OCI-LY7 (cell line): ENCODE results near the gene LARGE1. TPM values are rescaled to one million over a fixed set of nuclear protein-coding genes. Genes with fewer than 3 reads are reported as not detected.

Experiments
- BruUV-seq: library from RNA; stranded (reverse); fragments of 400-500 nt; replicated peaks from 2 replicates; lab custom pipeline; 2021; lab: Mats Ljungman, UMichigan
- CTCF ChIA-PET: fragments of 300-600 bp; sonication (Branson Sonifier 250); formaldehyde crosslinking; loops from one replicate; lab custom pipeline; 2022; ENCODE audit warnings: antibody characterized with exemption; ENCODE audit not compliant: unreplicated experiment; lab: Charles Lee
- POLR2A ChIA-PET: fragments of 300-600 bp; sonication (Branson Sonifier 250); formaldehyde crosslinking; loops from one replicate; lab custom pipeline; 2022; ENCODE audit warnings: antibody characterized with exemption; lab: Charles Lee
- DNase-seq: peaks from one replicate; pipeline ENCODE4 v3.0.0-alpha.2; 2015; ENCODE audit warnings: low spot score
- H2AFZ ChIP-seq: fragments of 200-600 bp; sonication (generic), shearing (Covaris generic); 2 replicates; pipeline ENCODE4 v1.6.1; 2014; ENCODE audit warnings: mild to moderate bottlenecking, antibody characterized with exemption, low read length, moderate library complexity
- H3K27ac ChIP-seq: fragments of 200-600 bp; sonication (generic); 2 replicates; pipeline ENCODE4 v1.5.1; 2014; ENCODE audit warnings: mixed run types, low read depth, mild to moderate bottlenecking, moderate library complexity, low read length, inconsistent platforms; ENCODE audit not compliant: poor library complexity, severe bottlenecking
- H3K36me3 ChIP-seq: fragments of 200-600 bp; sonication (generic); 2 replicates; pipeline ENCODE4 v1.6.1; 2014; ENCODE audit warnings: mild to moderate bottlenecking, antibody characterized with exemption, low read length, moderate library complexity, mixed read lengths; ENCODE audit not compliant: insufficient read depth
- H3K4me1 ChIP-seq: fragments of 200-600 bp; sonication (generic); 2 replicates; pipeline ENCODE4 v1.5.1; 2014; ENCODE audit warnings: mild to moderate bottlenecking, low read length; ENCODE audit not compliant: insufficient read depth, poor library complexity, severe bottlenecking
- H3K4me2 ChIP-seq: fragments of 200-600 bp; sonication (generic); 2 replicates; pipeline ENCODE4 v1.6.1; 2014; ENCODE audit warnings: mild to moderate bottlenecking, low read length
- H3K4me3 ChIP-seq: fragments of 200-600 bp; sonication (generic); 2 replicates; pipeline ENCODE4 v1.5.1; 2014; ENCODE audit warnings: mild to moderate bottlenecking, low read depth, low read length; ENCODE audit not compliant: poor library complexity, severe bottlenecking
- H3K79me2 ChIP-seq: fragments of 200-600 bp; sonication (generic); 2 replicates; pipeline ENCODE4 v1.6.1; 2016; ENCODE audit warnings: low read depth, mild to moderate bottlenecking, low read length, moderate library complexity, mixed read lengths; ENCODE audit not compliant: insufficient read depth
- H3K9me2 ChIP-seq: fragments of 200-600 bp; sonication (generic); 2 replicates; pipeline ENCODE4 v1.6.1; 2016; ENCODE audit warnings: mild to moderate bottlenecking, low read length, mixed read lengths; ENCODE audit not compliant: insufficient read depth
- H3K9me3 ChIP-seq: fragments of 200-600 bp; sonication (generic); 2 replicates; pipeline ENCODE4 v1.6.1; 2014; ENCODE audit warnings: mild to moderate bottlenecking, mixed run types, low read length, mixed read lengths
- H4K20me1 ChIP-seq: fragments of 200-600 bp; sonication (generic); 2 replicates; pipeline ENCODE4 v1.6.1; 2014; ENCODE audit warnings: mild to moderate bottlenecking, antibody characterized with exemption, low read length, moderate library complexity, mixed read lengths; ENCODE audit not compliant: insufficient read depth
- CTCF ChIP-seq: fragments of 200-600 bp; sonication (generic); conservative IDR thresholded peaks from 2 replicates; pipeline ENCODE4 v1.5.1; 2014; ENCODE audit warnings: mild to moderate bottlenecking, antibody characterized with exemption, low read length, moderate library complexity, mixed read lengths
- EZH2phosphoT487 ChIP-seq: fragments of 200-600 bp; sonication (generic); IDR thresholded peaks from 2 replicates; pipeline ENCODE4 v1.6.1; 2018; ENCODE audit warnings: low read depth, borderline replicate concordance, mild to moderate bottlenecking, mixed run types, antibody characterized with exemption, low read length, moderate library complexity, mixed read lengths
- intact Hi-C: fragments of 100-400 bp; cut with micrococcal nuclease; formaldehyde crosslinking; loops from one replicate; pipeline ENCODE4 v1.10.0; 2022; ENCODE audit not compliant: unreplicated experiment
- total RNA-seq, 2 experiments: library from RNA; depleted of rRNA in 1 of 2; stranded (reverse); fragments of >200 nt in 1 of 2; shearing (Covaris generic) in 1 of 2; gene quantifications; 2 replicates each; pipeline ENCODE4 v1.2.3, GENCODE V29; 2014 to 2022

The LARGE1 gene
- total RNA-seq, 2 experiments from 2014 or later, result 31.5 to 31.9 TPM

- no peaks in the 10 kb centered on the region for H4K20me1 ChIP-seq
- H3K27ac ChIP-seq, result no peak overlapping the region
- no peak overlapping the region for H3K4me2 ChIP-seq
- ChIA-PET POLR2A (no interaction called here), CTCF (no interaction called here)
- H2AFZ ChIP-seq, result no peak overlapping the region
- H3K36me3 ChIP-seq, result no peaks in the 10 kb centered on the region
- no TSS peak for BruUV-seq
- no peak for DNase-seq
- H3K9me3 ChIP-seq, result no peaks in the 10 kb centered on the region
- intact Hi-C loops, result no loop called here
- TF ChIP-seq CTCF (no peak), EZH2phosphoT487 (no peak)
- H3K9me2 ChIP-seq, result no peaks in the 10 kb centered on the region
- no peaks in the 10 kb centered on the region for H3K79me2 ChIP-seq
- H3K4me3 ChIP-seq, result no peak overlapping the region
- peaks cover 14% of the 10 kb centered on the region for H3K4me1 ChIP-seq
Observed at GRCh38 chr22:33766091-33766490, 154.2 kb downstream of the LARGE1 start.

GRCh38 chr22:33758961-33759360 is 161.3 kb downstream of the LARGE1 start:
- Histone ChIP-seq H3K9me3 (no peaks in the 10 kb centered on the region), H4K20me1 (no peaks in the 10 kb centered on the region), H3K4me1 (peaks cover 7% of the 10 kb centered on the region), H3K4me3 (no peak overlapping the region), H3K4me2 (no peak overlapping the region), H3K36me3 (no peaks in the 10 kb centered on the region), H3K79me2 (no peaks in the 10 kb centered on the region), H2AFZ (no peak overlapping the region), H3K27ac (no peak overlapping the region), H3K9me2 (no peaks in the 10 kb centered on the region)
- intact Hi-C loops, result loop anchor here (5.0 kb wide), 2 partner anchors 83 to 158 kb away; no protein-coding TSS in a partner anchor
- no TSS peak for BruUV-seq
- DNase-seq, result no peak
- CTCF ChIA-PET, result no interaction called here
- POLR2A ChIA-PET, result interaction anchor here (0.6 to 0.7 kb wide), 2 partner anchors 51 to 160 kb away, joined by 3 to 7 read pairs; no protein-coding TSS in a partner anchor
- TF ChIP-seq EZH2phosphoT487 (no peak), CTCF (no peak)

GRCh38 chr22:33757802-33758483 is 162.3 kb downstream of the LARGE1 start:
- no TSS peak for BruUV-seq
- Histone ChIP-seq H4K20me1 (no peaks in the 10 kb centered on the region), H3K9me2 (no peaks in the 10 kb centered on the region), H3K79me2 (no peaks in the 10 kb centered on the region), H3K4me2 (no peak overlapping the region), H2AFZ (no peak overlapping the region), H3K36me3 (no peaks in the 10 kb centered on the region), H3K27ac (no peak overlapping the region), H3K4me1 (peaks cover 7% of the 10 kb centered on the region), H3K9me3 (no peaks in the 10 kb centered on the region), H3K4me3 (no peak overlapping the region)
- intact Hi-C loops, result loop anchor here (5.0 kb wide), 2 partner anchors 84 to 159 kb away; no protein-coding TSS in a partner anchor
- TF ChIP-seq CTCF (no peak), EZH2phosphoT487 (no peak)
- ChIA-PET POLR2A (interaction anchor here (0.7 to 1.1 kb wide), 2 partner anchors 83 to 828 kb away, joined by 3 read pairs; no protein-coding TSS in a partner anchor), CTCF (no interaction called here)
- no peak for DNase-seq
